GM18517 (cell line): Measurements from ENCODE around the gene IFFO2.
A peak's percentile ranks its signal among the peaks of the same experiment; 100 is the strongest.

ENCODE experiments used
- ATAC-seq: cut with Tn5 transposase; IDR thresholded peaks from one replicate; pipeline ENCODE4 v1.9.1; 2021; ENCODE audit warnings: mild to moderate bottlenecking, moderate library complexity; ENCODE audit not compliant: unreplicated experiment

Gene IFFO2

GRCh38 chr1:18956193-18957135 lies at the start of gene IFFO2:
IFFO2 (minus strand) TSS chr1:18956676; CDS start chr1:18956332, 344 bp downstream.
- peak; percentile 60 for ATAC-seq

- no peak for ATAC-seq
Observed at GRCh38 chr1:19006000-19006399, 49.5 kb upstream of the IFFO2 start.

- ATAC-seq, result no peak
Observed at GRCh38 chr1:19003371-19004290, 47.2 kb upstream of the IFFO2 start.

- no peak for ATAC-seq
Observed at GRCh38 chr1:19000065-19000464, 43.6 kb upstream of the IFFO2 start.

GRCh38 chr1:18999359-18999758 lies 42.9 kb upstream of the IFFO2 start:
- ATAC-seq, result no peak

GRCh38 chr1:18998016-18998724 lies 41.7 kb upstream of the IFFO2 start:
- no peak for ATAC-seq

- ATAC-seq, result no peak
Observed at GRCh38 chr1:18997508-18997907, 41.0 kb upstream of the IFFO2 start.

- no peak for ATAC-seq
Observed at GRCh38 chr1:18996548-18997177, 40.2 kb upstream of the IFFO2 start.

- no peak for ATAC-seq
Observed at GRCh38 chr1:18994381-18994780, 37.9 kb upstream of the IFFO2 start.

- no peak for ATAC-seq
Observed at GRCh38 chr1:18992646-18993045, 36.2 kb upstream of the IFFO2 start.

GRCh38 chr1:18991585-18991984 lies 35.1 kb upstream of the IFFO2 start:
- ATAC-seq, result no peak

GRCh38 chr1:18989896-18990295 lies 33.4 kb upstream of the IFFO2 start:
- ATAC-seq, result no peak

- no peak for ATAC-seq
Observed at GRCh38 chr1:18989176-18989799, 32.8 kb upstream of the IFFO2 start.

- ATAC-seq, result no peak
Observed at GRCh38 chr1:18981242-18981641, 24.8 kb upstream of the IFFO2 start.

- no peak for ATAC-seq
Observed at GRCh38 chr1:18978706-18979105, 22.2 kb upstream of the IFFO2 start.

- no peak for ATAC-seq
Observed at GRCh38 chr1:18977428-18977827, 21.0 kb upstream of the IFFO2 start.

GRCh38 chr1:18976096-18976495 lies 19.6 kb upstream of the IFFO2 start:
- no peak for ATAC-seq

- ATAC-seq, result no peak
Observed at GRCh38 chr1:18974606-18975005, 18.1 kb upstream of the IFFO2 start.

- ATAC-seq, result no peak
Observed at GRCh38 chr1:18974005-18974404, 17.5 kb upstream of the IFFO2 start.

GRCh38 chr1:18973446-18973955 lies 17.0 kb upstream of the IFFO2 start:
- no peak for ATAC-seq
